GM19025 (cell line): ENCODE results near the gene DUOXA1.
"Not testable (repeated sequence)": the region's sequence is repeated elsewhere in the genome, so short reads cannot be mapped to it uniquely, and the experiment has no call there.

Experiments used
- ATAC-seq: cut with Tn5 transposase; IDR thresholded peaks from one replicate; pipeline ENCODE4 v1.9.1; 2021; ENCODE audit warnings: mild to moderate bottlenecking, low read depth, moderate library complexity; ENCODE audit not compliant: unreplicated experiment

The DUOXA1 gene

DNA sequence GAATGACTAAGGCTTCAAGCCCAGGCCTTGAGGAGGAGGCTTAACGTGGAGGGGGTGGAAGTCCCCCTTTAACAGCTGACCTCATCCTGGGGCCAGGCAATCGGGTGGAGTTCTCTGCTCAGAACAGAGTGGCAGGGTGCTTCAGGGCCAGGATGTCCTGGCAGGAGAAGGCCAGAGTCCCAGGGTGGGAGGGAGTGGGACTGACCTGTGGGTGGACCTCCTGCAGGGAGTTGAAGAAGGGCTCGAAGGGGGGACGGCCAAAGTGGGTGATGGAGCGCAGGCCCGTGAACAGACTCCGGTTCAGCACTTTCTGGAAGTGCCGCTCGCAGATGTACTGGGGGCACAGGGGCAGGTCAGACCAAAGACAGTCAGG is 35.3 kb downstream of the DUOXA1 start:
- no peak for ATAC-seq

DNA sequence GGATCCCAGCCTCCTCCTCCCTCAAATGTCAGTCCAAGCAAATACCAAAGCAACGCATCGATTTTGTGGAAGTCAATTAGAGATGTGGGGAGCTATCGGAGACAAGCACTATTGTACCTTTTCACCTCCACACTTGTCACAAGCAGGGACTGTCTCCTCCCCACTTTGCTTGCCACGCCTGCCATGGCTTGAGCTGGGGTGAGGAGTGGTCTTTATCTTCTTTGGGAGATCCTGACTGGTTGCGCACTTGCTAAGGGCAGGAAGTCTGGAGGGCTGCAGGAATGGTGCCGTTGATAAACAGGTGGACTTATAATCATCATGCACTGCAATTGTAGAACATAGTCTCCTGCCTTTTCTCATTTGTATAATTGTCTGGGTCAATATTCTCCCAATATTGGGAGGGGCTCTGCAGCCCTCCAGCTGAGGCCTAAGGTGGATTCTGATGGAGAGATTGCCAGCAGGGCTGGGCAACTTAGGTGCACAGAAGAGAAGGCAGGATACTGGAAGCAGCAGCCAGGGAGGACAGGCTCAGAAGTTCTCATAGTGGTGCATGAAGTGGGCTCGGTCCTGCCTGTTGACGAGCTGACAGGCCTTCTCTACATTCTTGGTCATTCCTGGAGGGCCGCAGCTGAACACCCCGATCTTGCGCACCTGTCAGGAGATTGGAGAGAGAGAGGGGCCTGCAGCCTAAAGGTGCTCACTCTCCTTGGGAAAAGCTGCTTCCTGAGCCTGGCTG is 35.9 kb downstream of the DUOXA1 start:
- no peak for ATAC-seq

DNA sequence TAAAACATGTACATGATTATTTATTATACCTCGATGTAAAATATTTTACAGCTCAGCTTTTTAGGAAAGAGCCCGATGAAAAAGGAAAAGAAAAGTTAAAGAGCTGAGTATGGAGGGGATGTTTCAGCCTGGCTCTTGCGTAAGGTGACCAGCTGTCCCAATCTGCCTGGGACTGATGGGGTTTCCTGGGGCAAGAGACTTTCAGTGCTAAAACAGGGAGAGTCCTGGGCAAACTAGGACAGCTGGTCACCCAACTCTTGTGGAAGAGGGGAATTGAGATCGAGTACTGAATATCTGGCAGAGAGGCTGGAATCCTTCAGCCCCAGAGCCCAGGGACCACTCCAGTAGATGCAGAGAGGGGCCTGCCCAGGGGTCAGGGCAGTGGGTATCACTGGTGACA is 36.7 kb downstream of the DUOXA1 start:
- ATAC-seq: no peak

DNA sequence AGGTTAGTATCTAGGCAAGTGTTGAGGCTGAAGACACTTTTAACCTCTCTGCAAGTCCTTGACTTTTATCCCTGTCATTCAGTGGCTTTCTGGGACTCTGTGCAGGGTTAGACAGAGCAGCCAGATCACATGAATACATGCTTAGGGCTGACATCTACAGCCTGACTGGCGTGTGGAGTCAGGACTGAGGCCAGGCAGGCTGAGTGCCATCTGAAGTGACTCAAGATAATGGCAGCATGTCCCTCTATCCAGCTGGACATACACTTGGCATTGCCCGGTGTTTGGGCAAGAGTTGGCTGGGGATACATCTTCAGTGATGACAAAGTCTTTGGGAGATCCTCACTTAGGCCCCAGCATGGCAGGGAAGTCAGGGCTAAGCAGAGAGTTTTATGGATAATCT is 38.1 kb downstream of the DUOXA1 start:
- ATAC-seq: no peak

DNA sequence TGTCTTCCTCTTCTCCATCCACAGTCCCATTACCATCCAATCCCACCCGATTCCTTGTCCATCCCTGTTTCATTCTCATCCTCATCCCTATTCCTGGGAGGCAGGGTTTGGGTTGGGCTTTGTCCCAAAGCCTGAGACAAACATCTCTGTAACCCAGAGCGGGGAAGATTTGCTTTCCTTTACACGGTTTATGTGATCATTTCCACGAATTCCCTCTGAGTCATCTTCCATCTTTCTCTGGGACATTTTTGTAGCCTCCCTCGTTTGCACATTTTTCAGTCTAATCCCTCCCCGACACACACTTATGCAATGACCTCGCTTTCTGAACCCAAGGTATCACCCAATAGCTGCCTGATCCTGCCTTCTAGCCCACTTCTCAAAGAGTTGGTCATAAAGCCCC is 38.5 kb downstream of the DUOXA1 start:
- no peak for ATAC-seq

DNA sequence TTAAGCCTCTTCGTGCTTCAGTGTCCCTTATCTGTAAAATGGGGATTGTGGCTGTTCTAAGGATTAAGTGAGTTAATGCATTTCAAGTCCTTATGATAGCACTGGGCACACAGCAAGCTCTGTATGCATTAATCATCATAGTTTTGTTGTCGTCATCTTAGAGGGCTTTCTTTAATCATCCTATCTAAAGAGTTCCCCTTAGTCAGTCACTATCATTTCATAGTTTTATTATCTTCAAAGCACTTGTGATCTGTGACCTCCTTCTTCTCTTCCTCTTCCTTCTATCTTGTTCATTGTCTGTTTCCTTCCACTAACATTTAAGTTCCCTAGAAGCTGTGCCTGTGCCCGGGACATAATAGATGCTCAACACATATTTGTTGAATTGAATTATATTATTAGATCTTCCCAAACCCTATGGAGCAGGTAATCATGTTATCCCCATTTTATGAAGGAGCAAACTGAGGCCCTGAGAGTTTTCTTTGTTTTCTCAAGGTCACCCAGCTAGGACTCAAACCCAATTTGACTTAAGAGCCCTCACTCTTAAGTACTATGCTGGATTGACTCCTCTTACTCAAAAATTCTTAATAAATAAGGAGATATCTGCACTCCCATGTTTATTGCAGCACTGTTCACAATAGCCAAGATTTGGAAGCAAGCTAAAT is 39.8 kb downstream of the DUOXA1 start:
- no peak for ATAC-seq

DNA sequence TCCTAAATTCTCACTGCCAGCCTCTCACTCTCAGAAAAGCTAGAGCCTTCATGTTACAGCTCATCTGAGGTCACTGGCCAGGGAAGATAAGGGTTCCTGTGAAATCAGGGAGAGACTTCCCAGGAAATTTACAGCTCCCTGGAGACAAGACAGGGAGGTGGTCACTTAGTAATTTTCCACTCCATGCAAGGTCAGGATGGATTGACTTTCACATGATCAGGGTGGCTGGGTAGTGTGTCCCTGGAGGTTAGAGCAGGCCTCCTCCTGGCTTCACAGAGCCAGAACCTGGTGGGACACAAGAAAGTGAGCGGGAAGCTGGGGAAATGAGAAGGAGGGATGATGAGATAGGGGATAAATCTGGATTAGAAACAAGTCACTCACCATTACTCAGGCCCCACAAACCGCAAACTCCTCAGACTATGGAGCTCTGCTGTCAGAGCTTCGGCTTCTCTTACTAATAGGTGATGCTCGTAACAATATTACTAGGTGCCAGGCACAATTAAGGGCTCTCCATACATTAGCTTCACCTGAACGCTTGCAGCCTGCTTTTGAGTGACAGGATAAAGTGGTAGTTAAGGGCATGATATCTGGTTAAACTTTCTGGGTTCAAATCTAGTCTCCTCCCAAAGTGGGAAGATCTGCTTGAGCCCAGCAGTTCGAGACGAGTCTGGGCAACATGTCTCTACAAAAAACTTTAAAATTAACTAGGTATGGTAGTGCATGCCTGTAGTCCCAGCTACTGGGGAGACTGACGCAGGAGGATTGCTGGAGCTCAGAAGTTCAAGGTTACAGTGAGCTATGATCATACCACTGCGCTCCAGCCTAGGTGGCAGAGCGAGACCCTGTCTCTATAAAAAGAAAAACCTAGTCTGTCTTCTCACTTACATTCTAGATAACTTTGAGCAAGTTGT is 40.6 kb downstream of the DUOXA1 start:
- no peak for ATAC-seq

DNA sequence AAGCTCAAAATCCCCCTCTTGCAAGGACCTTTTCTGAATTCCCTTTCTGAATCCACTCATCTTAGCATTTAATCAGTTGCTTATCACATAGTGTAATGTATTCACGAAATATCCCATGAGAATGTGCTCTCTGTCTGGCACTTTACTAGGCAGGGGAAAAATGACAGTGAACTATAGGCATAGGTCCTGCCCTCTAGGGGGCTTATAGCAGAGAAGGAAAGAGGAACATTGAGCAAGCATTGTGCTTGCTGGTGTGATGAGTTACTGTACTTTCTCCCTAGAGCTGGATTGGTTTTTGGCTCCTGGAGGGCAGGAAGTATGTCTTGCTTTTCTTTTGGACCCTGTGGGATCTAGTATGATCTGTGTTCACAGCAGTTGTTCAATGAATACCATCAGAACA is 42.2 kb downstream of the DUOXA1 start:
- no peak for ATAC-seq

DNA sequence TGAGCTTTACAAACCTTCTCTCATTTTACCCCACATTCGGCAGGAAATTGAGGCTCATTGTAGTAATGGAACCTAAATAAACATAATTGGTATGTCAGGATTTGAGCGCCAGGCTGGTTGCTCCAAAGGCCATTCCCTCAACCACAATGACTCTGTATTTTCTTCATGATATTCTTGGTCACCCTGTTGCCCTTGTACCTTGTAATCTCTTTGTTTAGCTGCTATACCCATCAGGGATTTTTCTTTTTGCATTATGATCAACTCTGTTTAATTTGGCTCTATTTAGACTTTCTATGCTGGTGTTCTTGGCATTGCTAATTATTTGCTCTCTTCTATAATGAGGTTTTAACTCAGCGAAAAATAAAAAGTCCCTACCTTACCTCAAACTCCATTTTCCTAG is 45.5 kb downstream of the DUOXA1 start:
- no peak for ATAC-seq

DNA sequence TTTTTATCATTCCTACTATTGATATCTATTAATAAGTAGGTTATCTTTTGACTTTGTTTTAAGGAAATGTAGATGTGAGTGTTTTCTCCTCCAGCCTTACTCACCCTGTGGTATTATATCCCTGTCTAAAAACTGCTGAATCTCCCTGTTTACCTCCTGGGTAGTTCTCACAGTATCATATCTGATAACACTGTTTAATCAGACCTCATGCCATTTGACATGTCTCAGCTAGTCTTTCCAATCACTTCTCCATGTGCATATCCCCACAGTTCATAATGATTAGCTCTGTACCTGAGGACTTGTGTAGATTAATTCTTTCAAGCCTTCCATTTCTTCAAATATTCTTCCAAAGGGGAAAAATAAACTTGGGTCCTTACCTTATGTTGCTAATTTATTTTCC is 46.5 kb downstream of the DUOXA1 start:
- ATAC-seq: no peak

DNA sequence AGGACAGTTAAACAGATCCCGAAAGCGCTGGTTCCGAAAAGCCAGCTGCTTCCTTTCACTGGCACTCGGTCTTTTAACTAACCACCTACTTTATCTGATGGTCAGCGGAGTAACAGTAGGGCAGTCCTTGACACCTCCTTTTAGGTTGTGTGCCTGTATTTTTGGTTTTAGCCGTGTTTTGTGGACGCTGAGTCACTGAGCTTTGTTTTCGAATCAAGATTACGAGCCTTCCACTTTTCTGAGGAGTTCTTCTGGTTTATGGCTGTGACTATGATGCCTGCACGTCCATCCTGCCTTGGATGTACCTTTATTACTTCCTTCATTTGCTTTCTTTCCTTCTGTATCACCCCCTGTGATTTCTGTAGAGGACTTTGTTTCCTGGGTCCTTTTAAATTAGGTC is 47.3 kb downstream of the DUOXA1 start:
- not testable (repeated sequence) for ATAC-seq

DNA sequence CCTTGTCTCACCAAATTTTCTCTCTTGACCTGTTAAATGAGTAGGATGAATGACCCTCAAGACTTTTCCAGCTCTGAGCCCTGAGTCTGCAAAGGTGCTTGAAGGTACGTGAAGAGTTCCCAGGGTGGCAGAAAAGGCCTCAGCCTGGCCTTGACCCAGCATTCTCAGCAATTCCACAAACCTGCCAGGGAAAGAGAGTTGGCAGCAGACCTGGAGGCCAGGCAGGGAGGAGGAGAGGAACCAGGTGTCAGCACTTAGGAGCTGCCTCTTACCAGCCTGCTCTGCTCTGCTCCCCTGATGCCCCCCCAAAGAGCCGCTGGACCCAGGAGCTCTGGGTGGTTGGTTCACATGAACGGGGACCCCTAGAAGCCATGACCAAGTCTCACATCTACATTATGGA is 49.1 kb downstream of the DUOXA1 start:
- ATAC-seq: not testable (repeated sequence)

DNA sequence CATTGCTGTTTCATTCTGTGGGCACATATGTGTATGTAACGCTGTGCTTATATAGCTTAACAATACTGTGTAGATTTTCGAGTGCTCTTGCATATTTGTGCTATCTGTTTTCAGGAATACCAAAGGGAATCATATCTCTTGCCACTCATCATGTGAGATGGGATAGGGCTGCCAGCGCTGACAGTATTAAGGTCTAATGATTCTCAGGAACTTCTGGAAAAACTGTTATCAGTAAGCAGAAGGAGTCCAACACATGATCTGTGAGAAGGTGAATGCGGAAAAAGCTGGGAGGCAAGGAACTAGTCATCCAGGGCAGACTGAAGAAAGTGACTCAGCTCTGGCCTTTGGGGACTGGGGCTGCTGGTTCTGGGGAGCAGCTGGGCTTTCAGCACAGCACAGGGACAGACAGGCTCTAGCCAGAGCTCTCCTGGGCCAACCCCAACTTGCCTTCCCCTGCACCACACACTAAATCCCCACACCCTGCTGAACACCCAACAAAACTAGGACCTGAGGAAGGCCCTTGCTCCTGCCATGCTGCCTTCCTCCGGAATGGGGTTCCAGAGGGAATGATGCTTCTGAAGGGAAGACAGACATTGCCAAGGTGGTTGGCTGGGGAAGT is 49.9 kb downstream of the DUOXA1 start:
- not testable (repeated sequence) for ATAC-seq

DNA sequence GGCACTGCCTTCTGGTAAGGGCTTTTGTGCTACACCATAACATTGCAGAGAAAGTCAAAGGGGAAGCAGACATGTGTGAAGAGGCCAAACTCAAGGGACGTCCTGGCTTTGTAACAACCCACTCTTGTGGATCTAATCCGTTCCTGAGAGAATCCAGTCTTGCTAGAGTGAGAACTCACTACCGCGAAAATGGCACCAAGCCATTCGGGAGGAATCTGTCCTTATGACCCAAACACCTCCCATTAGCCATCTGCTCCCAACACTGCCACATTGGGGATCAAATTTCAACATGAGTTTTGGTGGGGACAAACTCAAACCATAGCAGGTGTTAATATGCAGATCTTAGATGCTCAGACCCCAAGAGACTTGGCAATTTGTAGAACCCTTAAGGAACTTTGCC is 50.5 kb downstream of the DUOXA1 start:
- not testable (repeated sequence) for ATAC-seq

DNA sequence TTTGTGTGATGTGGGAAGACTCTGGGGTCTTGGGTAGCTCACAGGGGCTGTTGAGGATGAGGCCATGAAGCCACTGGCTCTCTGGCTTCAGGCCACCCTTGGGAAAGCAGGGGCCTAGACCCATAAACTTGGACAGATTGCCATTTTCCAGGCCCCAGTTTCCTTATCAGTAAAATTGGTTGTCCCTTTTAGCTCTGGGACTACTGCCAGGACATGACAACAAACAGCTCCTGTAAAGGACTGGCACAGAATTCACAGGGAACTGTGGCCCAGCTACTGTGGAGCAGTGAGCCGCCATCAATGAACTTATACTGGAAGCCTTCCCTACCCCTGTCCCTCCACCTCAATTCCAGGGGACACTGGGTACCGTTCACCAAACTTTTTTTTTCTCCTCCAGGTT is 52.3 kb downstream of the DUOXA1 start:
- not testable (repeated sequence) for ATAC-seq

DNA sequence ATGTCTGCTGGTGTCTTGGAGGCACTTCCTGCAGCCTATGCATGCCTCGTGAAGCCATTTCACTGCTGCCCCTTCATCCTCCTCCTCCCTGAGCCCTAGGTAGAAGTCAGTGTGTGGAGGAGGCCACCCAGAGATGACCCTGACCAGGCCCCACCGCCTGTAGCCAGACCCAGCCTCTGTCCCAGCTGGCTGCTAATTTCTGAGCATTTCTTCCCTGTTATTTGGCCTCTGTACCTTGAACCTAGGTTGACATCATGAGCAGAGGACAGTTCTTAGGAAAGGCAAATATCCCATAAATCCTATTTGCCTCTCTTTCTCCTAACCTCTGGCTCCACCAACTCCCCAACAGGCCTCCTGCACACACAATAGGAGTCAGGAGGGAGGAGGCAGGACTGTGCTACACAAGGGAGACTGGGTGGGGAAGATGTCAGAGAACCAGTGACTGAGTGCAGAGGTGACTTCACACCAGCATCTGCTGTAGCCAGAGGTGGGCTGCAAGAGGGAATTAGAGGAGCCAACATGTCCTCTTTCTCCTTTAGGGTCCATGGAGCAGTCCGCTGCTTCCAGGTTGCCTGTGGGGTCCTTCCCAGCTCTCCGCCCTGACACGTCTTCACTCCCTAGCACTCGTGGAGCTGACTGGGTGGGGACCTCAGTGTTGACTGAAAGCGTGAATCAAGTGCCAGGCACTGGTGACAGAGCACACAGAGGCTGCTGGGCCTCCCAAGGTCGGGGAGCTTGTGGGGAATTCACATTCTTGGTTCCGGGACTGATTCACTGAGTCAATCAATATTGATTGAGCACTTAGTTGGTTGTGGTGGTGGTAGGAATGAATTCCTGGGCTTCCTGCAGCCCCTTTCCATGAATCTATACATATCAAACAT is 54.0 kb downstream of the DUOXA1 start:
- ATAC-seq: not testable (repeated sequence)

DNA sequence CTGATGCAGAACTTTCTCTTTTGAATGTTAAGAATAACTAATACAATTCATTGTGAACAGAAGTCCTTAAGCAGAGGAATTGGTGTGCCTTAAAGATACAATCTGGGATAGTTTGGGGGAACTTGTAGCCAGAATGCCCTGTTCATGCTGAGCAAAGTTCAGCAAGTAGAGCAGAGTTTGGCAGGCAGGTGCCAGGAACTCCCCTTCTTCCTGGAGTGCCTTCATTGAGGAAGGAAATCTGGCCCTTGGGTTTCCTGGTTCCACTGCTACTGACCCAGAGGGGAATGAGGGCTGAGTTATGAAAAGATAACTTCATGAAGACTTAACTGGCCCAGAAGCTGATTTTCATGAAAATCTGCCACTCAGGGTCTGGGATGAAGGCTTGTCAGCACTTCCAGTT is 56.1 kb downstream of the DUOXA1 start:
- not testable (repeated sequence) for ATAC-seq

DNA sequence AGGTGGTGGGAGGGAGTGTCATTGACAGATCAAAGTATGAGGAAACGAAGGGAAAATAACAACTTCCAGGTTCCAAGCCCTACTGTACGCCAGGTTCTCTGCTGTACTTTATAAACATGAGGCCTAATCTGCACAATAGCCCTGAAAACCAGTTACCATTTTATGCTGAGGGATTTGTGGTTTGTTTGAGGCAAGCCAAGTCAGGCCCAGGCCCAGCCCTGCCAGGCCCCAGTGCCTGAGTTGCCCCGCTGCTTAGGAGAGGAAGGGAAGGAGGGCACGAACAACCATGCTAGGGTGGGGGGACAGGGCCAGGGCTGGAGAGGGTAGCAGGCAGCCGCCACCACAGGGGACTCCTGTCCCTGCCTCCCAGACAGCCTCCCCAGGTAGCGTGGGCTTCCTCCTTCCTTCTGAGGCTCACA is 59.7 kb downstream of the DUOXA1 start:
- ATAC-seq: not testable (repeated sequence)
